Panc1 (cell line): ENCODE results near the gene PCDHGC3. TPM values are rescaled to one million over a fixed set of nuclear protein-coding genes. Genes with fewer than 3 reads are reported as not detected.

Experiments used
- ATAC-seq: fragments of 200-7000 bp; cut with Tn5 transposase; 2 replicates; pipeline ENCODE4 v1.9.1; 2020; ENCODE audit warnings: mild to moderate bottlenecking, moderate library complexity
- BruUV-seq: library from RNA; stranded (reverse); fragments of 400-500 nt; replicated peaks from 2 replicates; lab custom pipeline; 2021; lab: Mats Ljungman, UMichigan
- CTCF ChIA-PET: fragments of 300-600 bp; sonication (Branson Sonifier 250); formaldehyde crosslinking; loops from one replicate; lab custom pipeline; 2022; ENCODE audit warnings: antibody characterized with exemption; lab: Charles Lee
- POLR2A ChIA-PET: fragments of 300-600 bp; sonication (Branson Sonifier 250); formaldehyde crosslinking; loops from one replicate; lab custom pipeline; 2022; ENCODE audit warnings: antibody characterized with exemption; lab: Charles Lee
- DNase-seq: peaks from one replicate; pipeline ENCODE4 v3.0.0-alpha.2; 2010; ENCODE audit warnings: low read depth, low spot score
- H3K27ac ChIP-seq: 2 replicates; pipeline ENCODE4 v1.5.1; 2011; ENCODE audit warnings: mild to moderate bottlenecking, low read length, inconsistent platforms
- H3K27me3 ChIP-seq: fragments of 200-500 bp; sonication (Bioruptor generic); 2 replicates; pipeline ENCODE4 v1.6.0; 2014; ENCODE audit warnings: low read length, inconsistent platforms; ENCODE audit not compliant: control insufficient read depth, insufficient read depth
- H3K36me3 ChIP-seq: fragments of 200-500 bp; sonication (Bioruptor generic); 2 replicates; pipeline ENCODE4 v1.5.1; 2014; ENCODE audit warnings: inconsistent platforms, mild to moderate bottlenecking, low read length, moderate library complexity; ENCODE audit not compliant: control insufficient read depth, insufficient read depth
- H3K4me1 ChIP-seq: 2 replicates; pipeline ENCODE4 v1.5.1; 2011; ENCODE audit warnings: inconsistent platforms, mild to moderate bottlenecking, low read length, moderate library complexity; ENCODE audit not compliant: control insufficient read depth, insufficient read depth
- H3K4me3 ChIP-seq, 2 experiments: 2 replicates each; pipeline ENCODE4 v1.5.1; 2011 to 2012; ENCODE audit warnings: low read depth in 2 of 2, low read length in 2 of 2, mild to moderate bottlenecking in 2 of 2, inconsistent platforms in 1 of 2, moderate library complexity in 1 of 2
- H3K9me3 ChIP-seq: fragments of 200-500 bp; sonication (Bioruptor generic); 2 replicates; pipeline ENCODE4 v1.5.1; 2014; ENCODE audit warnings: low read depth, mild to moderate bottlenecking, inconsistent platforms, low read length, moderate library complexity; ENCODE audit not compliant: control insufficient read depth, insufficient read depth
- POLR2AphosphoS5 ChIP-seq: IDR thresholded peaks from 2 replicates; pipeline ENCODE4 v1.6.1; 2012; ENCODE audit warnings: mild to moderate bottlenecking, low read depth, low read length, moderate library complexity
- SIN3A ChIP-seq: IDR thresholded peaks from 2 replicates; pipeline ENCODE4 v1.6.1; 2012; ENCODE audit warnings: low read depth, mild to moderate bottlenecking, low read length, moderate library complexity, borderline replicate concordance; ENCODE audit not compliant: insufficient read depth
- TCF7L2 ChIP-seq: IDR thresholded peaks from 2 replicates; pipeline ENCODE4 v1.6.1; 2011; ENCODE audit warnings: mild to moderate bottlenecking, low read depth, low read length, inconsistent platforms
- in situ Hi-C: cut with HindIII; loops from 2 replicates; pipeline ENCODE4 v1.10.0; 2016; ENCODE audit warnings: low sequenced_read_pairs, low pct_unique_long_range_greater_than_20kb
- intact Hi-C: fragments of 100-400 bp; cut with micrococcal nuclease; formaldehyde crosslinking; loops from one replicate; pipeline ENCODE4 v1.10.0; 2022; ENCODE audit not compliant: unreplicated experiment
- total RNA-seq: library from RNA; stranded (reverse); gene quantifications from one replicate; pipeline ENCODE4 v1.2.1, GENCODE V29; 2021; ENCODE audit not compliant: unreplicated experiment
- TF ChIP-seq, protein P1 (sequence below): fragments of 450-650 bp; IDR thresholded peaks from 2 replicates; pipeline ENCODE4 v1.5.1; 2017; ENCODE audit warnings: mild to moderate bottlenecking
- TF ChIP-seq, protein P2 (sequence below), 2 experiments: IDR thresholded peaks; 2 replicates each; pipeline ENCODE4 v1.6.1; 2011 to 2012; ENCODE audit warnings: low read depth in 2 of 2, control low read depth in 1 of 2, low read length in 1 of 2, mild to moderate bottlenecking in 1 of 2, moderate library complexity in 1 of 2; ENCODE audit not compliant: insufficient read depth in 1 of 2

Gene PCDHGC3
- total RNA-seq, 1 experiment from 2014 or later = 54.1 TPM

DNA sequence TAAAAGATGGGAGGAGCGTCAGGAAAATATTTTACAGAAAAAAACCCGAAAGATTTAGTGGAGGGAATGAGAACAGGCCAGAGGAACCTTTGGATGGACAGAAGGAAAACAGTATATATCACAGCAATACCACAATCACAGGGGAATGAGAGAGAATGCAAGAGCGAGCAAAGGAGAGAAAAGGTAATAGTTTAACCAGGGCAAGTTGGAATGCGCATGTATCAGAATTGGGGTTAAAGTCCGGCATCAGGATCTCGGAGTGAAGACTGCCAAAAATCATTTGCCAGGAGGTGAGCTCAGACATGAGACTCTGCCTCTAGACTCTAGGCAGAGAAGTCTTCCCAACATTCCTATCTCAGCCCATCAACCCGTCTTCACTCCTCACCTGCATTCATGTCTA, 49.9 kb downstream of the PCDHGC3 start:
- ChIA-PET CTCF (interaction anchor here (1.2 kb wide), 1 partner anchor 50 kb away, joined by 5 read pairs; the partner anchor contains the start of gene PCDHGC3), POLR2A (no interaction called here)
- in situ Hi-C loops (no loop called here), intact Hi-C loops (loop anchor here (2.0 to 10.0 kb wide), 2 partner anchors 51 to 171 kb away; partner anchors contain the start of genes PCDHGA4, PCDHGB1, PCDHGB2 and PCDHGC3)
- Histone ChIP-seq H3K27ac (no peak overlapping the region), H3K36me3 (peaks cover 12% of the 10 kb centered on the region), H3K4me3 (no peak overlapping the region), H3K9me3 (no peaks in the 10 kb centered on the region), H3K4me1 (peaks cover 35% of the 10 kb centered on the region), H3K27me3 (no peaks in the 10 kb centered on the region)
- BruUV-seq = no TSS peak
- DNase-seq = no peak
- no peak for ATAC-seq
- TF ChIP-seq, protein P1, sequence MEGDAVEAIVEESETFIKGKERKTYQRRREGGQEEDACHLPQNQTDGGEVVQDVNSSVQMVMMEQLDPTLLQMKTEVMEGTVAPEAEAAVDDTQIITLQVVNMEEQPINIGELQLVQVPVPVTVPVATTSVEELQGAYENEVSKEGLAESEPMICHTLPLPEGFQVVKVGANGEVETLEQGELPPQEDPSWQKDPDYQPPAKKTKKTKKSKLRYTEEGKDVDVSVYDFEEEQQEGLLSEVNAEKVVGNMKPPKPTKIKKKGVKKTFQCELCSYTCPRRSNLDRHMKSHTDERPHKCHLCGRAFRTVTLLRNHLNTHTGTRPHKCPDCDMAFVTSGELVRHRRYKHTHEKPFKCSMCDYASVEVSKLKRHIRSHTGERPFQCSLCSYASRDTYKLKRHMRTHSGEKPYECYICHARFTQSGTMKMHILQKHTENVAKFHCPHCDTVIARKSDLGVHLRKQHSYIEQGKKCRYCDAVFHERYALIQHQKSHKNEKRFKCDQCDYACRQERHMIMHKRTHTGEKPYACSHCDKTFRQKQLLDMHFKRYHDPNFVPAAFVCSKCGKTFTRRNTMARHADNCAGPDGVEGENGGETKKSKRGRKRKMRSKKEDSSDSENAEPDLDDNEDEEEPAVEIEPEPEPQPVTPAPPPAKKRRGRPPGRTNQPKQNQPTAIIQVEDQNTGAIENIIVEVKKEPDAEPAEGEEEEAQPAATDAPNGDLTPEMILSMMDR = no peak
- no peak for TF ChIP-seq SIN3A
- no peak for TF ChIP-seq POLR2AphosphoS5
- TF ChIP-seq, protein P2, sequence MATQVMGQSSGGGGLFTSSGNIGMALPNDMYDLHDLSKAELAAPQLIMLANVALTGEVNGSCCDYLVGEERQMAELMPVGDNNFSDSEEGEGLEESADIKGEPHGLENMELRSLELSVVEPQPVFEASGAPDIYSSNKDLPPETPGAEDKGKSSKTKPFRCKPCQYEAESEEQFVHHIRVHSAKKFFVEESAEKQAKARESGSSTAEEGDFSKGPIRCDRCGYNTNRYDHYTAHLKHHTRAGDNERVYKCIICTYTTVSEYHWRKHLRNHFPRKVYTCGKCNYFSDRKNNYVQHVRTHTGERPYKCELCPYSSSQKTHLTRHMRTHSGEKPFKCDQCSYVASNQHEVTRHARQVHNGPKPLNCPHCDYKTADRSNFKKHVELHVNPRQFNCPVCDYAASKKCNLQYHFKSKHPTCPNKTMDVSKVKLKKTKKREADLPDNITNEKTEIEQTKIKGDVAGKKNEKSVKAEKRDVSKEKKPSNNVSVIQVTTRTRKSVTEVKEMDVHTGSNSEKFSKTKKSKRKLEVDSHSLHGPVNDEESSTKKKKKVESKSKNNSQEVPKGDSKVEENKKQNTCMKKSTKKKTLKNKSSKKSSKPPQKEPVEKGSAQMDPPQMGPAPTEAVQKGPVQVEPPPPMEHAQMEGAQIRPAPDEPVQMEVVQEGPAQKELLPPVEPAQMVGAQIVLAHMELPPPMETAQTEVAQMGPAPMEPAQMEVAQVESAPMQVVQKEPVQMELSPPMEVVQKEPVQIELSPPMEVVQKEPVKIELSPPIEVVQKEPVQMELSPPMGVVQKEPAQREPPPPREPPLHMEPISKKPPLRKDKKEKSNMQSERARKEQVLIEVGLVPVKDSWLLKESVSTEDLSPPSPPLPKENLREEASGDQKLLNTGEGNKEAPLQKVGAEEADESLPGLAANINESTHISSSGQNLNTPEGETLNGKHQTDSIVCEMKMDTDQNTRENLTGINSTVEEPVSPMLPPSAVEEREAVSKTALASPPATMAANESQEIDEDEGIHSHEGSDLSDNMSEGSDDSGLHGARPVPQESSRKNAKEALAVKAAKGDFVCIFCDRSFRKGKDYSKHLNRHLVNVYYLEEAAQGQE (IDR thresholded peaks at IDR 0.05; ENCODE audit: insufficient read depth in 1 of 2, low read depth in 2 of 2, low read length in 1 of 2) = no peak
- TF ChIP-seq TCF7L2 = no peak

DNA sequence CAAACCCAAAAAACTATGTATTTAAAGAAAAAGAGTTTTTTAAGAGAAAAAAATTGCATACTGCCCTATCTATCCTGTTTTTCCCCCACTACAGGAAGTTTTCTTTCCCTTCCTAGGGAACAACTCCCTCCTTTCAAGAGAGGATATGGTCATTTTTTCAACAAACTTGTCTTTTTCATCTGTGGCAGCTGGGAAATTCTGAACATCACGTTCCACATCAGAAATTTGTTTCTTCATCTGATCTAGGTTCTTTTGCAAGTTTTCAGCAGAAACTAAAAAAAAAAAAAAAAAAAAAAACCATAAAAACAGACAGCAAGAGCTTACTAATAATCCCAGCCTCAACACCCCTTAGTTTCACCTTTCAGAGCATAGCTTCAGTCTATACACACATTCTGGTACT, 51.7 kb downstream of the PCDHGC3 start:
- BruUV-seq = no TSS peak
- in situ Hi-C loops (no loop called here), intact Hi-C loops (loop anchor here (10.0 kb wide), 1 partner anchor 173 kb away; the partner anchor contains the start of genes PCDHGA4, PCDHGB1 and PCDHGB2)
- Histone ChIP-seq H3K9me3 (no peaks in the 10 kb centered on the region), H3K36me3 (peaks cover 10% of the 10 kb centered on the region), H3K27ac (no peak overlapping the region), H3K4me3 (no peak overlapping the region), H3K27me3 (no peaks in the 10 kb centered on the region), H3K4me1 (peaks cover 18% of the 10 kb centered on the region)
- POLR2A ChIA-PET = no interaction called here
- CTCF ChIA-PET = interaction anchor here (1.0 kb wide), 1 partner anchor 23 kb away, joined by 3 read pairs; no protein-coding TSS in a partner anchor
- ATAC-seq = no peak
- no peak for DNase-seq
- TF ChIP-seq, protein P2 (IDR thresholded peaks at IDR 0.05; ENCODE audit: insufficient read depth in 1 of 2, low read depth in 2 of 2, low read length in 1 of 2) = no peak
- TF ChIP-seq SIN3A = no peak
- TF ChIP-seq, protein P1 = no peak
- TF ChIP-seq POLR2AphosphoS5 = no peak
- no peak for TF ChIP-seq TCF7L2
